UCSD-AML1 (cell line): ENCODE results near the gene SOCS3.
A peak's percentile ranks its signal among the peaks of the same experiment; 100 is the strongest.

Experiments used
- DNase-seq: peaks from one replicate; lab custom pipeline; 2025; ENCODE audit not compliant: unreplicated experiment; lab: John Stamatoyannopoulos, UW

Gene SOCS3

DNA sequence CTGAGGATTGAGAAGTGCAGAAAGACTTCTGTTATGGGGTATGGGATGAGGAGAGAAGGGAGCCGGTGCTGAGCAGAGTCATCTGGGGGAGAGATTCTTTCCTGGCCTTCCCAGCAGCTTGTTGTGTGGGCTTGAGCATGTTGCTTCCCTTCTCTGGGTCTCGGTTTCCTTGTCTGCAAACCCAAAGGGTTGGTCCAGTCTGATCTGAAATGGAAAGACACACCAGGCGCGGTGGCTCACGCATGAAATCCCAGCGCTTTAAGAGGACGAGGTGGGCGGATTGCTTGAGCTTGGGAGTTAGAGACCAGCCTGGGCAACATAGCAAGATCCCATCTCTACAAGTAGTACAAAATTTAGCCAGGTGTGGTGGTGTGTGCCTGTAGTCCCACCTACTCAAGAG is 6.0 kb downstream of the SOCS3 start:
- DNase-seq, result no peak

DNA sequence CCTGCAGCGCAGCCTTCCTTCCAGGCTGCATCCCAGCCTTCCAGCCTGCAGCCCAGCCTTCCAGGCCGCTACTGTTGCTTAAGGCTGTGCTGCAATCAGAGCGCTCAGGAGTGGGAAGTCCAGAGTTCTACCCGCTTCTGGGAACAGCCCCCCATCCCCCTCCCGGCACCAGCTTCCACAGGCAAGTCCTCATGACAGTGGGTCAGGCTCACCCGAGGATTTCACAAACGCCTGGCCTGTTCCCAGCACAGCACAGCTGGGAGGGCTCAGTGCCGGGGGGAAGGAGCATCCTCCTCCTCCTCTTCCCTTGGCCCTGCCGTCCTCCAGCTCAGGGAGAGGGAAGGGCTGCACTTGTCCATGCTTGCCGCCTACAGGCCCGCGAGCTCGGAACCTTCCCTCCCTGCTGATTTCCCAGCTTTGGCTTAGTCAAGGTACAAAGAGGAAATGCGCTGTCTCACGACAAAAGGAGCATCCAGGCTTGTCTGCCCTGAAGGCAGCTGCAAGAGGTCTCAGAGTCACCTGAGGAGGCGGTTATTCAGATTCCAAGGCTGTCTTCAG is 8.3 kb downstream of the SOCS3 start:
- no peak for DNase-seq

DNA sequence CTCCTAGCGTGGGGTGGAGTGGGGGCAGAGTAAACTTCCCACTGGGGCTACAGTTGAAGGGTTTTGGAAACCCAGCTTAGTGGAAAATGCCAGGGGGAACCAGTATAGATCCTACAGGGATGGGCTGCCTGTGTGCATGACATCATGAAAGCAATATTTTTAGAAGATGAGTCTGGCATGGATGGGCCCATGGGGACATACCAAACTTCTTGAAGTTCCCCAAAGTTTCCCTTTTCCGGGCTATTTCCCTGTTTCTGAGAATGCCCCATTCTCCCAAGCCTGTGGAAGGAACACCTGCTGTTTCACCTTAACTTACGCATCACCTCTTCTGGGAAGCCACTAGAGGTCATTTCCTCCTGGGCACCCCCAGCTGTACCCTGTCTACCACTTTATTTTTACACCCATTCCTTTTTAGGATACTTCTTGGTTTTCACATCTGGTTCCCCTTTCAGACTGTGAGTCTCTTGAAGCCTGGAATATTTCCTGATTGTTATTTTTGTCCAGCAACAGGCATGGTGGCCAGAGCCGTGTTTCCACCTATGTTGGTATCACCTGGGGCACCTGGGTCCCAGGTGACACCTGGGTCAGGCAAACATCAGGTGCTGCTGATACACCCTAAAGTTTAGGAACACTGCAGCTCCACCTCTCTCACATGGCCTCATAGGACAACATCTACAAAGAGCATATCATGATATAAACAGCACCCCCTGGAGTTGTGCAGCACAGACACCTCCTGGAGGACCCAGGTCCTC is 9.8 kb downstream of the SOCS3 start:
- DNase-seq, result no peak

DNA sequence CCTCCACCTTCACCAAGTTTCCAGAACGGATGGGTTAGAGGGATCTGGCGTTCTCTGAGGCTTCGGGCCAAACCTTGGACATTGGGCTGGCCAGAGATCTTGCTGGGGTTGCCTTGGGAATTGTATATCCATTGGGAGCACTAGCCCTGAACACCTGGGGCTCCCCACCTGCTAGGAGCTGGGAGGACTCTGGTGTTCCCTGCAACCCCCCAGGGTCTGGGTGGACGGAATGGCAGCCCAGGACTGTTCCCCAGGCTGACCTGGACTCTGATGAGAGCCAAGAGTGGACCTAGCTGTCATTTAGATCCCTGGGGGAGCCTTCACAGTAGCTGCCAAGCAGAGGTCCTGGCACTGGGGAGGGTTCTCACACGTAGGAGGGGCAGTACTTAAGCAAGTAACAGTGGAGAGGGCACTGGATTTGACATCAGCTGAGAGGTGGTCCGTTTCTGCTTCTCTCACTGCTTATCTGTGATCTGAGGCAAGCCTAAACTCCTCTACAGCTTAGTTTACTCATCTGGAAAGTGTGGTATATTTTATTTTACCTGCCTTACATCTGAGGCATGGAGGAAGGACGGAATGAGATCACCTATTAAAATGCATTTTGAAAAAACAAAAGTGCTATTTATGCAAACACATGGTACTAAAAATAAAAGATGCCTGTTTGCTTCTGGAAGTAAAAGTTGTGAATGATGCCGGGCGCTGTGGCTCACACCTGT is 11.7 kb downstream of the SOCS3 start:
- DNase-seq, result no peak

DNA sequence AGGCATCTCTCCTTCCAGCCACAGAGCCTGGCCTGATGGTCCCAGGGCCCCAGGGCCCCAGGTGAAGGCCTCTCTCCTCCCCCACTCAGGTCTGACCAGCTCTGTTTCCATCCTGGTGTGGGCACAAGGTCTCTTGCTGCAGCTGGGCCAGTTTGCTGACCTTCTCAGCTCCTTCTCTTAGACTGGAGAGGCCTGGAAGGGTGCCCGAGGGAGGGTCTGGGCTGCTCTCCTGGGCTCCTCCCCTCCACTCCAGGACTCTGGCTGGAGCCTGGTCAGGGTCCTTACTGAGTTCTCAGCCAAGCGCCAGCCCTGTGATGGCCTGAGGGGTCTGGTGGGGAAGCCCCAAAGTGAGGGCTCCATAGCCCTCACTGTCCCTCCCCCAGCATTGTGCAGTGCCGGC is 12.4 kb downstream of the SOCS3 start:
- DNase-seq, result no peak

DNA sequence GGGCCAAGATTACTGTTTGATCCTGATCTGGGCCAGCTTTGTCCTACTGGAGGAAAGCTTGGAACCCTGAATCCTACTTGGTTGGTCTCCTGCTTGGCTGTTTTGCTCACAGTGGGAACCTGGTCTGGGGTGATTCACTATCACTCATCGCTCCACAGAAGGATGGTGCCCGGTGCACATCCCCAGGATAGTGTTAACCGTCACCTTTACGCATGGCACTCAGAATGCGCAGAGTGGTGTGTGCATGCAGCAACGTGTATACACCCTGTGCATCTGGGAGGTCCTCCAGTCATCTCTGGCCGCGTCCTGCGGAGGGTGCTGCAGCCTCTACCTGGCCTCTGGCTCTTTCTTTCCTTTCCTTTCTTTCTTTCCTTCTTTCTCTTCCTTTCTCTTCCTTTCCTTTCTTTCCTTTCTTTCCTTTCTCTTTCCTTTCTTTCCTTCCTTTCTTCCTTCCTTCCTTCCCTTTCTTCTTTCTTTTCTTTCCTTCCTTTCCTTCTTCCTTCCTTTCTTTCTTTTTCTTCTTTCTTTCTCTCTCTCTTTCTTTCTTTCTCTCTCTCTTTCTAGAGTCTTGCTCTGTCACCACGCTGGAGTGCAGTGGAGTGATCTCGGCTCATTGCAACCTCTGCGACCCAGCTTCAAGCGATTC is 13.1 kb downstream of the SOCS3 start:
- DNase-seq, result no peak

GRCh38 chr17:78345791-78346494 is 13.9 kb downstream of the SOCS3 start:
- DNase-seq, result no peak

GRCh38 chr17:78345172-78345571 is 14.7 kb downstream of the SOCS3 start:
- DNase-seq, result no peak

DNA sequence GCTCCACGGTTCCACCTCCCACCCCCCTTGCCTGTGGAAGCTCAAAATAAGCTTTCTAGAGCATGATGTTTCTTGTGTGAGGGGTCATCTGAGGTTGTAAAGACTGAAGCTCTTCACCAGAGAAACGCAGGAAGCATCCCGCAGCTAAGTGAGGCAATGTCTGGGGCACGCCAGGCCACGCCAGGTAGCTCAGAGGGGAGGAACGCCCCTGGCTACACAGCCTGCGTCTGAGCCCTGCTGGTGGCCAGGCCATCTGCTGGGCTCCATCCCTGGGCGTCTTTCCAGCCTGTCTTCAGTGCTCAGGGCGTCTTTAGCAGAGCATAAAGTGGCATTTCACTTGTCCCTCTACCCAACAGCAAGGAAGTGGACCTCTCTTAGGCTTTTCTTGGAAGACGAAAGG is 15.2 kb downstream of the SOCS3 start:
- no peak for DNase-seq

DNA sequence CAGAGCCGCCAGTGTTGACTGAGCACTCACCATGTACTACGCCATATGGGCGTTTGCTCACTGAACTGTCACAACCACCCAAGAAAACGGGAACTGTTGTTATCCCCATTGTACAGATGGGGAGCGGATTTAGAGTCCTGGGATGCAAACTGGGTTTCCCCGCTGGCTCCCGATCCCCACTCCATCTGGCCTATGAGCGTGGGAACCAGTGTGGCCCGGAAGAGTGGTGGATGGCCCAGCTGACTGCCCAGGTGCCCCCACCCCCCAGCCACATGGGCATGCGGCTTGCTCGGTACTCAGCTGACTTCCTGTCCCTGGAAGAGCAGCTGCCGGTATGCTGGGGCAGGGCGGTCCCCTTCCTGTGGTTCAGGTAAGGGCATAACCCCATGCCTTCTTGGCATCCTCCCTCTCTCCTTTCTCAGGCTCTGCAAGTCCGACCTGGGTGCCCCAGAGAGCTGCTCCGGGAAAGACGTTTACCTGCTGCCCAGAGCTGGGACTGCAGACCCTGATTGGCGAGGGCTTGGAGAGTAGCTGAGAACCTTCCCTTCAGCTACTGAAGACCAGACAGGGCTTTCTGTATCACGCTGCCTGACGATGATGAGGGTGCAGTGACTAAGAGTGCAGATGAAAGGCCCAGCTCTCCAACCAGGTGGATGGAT is 16.2 kb downstream of the SOCS3 start:
- DNase-seq, result peak; percentile 50

GRCh38 chr17:78343187-78343542 is 16.7 kb downstream of the SOCS3 start:
- peak; percentile 49 for DNase-seq

- no peak for DNase-seq
Measured at GRCh38 chr17:78342449-78343186, 17.3 kb downstream of the SOCS3 start.

DNA sequence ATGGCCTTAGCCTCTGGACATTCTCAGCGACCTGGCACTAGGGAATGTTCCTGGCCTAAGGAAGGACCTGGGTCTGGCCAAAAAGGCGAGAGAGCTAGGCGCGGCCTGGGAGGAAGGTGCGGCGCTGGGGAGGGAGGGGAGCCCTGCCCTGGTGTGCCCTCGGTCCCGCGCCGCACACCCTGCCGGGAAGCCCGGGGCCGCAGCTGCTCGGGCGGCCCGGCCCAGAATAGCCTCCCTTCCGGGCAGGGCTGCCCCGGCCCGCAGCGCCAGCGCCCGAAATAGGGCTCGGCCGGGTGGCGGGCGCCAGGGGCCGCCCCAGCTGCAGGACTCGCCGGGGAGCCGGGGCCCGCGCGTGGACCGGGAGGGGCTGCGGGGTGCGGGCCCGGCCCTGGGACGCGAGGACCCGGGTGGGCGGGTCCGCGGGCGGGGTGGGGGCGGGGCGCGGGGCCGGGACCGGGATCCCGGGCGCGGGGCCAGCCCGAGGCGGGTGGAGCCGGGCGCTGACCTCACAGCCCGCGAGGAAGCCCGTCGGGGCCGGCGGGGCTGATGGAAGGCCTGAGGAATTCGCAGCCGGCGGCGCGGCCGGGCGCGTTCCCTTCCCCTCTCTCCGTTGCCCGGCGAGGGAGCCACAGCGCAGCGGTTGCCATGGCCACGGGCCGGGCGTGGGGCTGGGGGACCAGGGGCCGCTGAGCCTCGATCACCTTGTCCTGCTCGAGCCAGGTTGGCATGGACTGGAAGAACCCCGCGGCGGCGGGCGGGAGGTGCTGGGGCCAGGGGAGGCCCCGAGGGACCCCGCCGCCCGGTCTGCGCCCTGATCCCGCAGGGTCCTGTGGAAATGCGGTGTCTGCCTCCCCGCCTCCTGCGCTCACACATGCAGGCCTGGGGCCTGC is 18.1 kb downstream of the SOCS3 start:
- no peak for DNase-seq

GRCh38 chr17:78340183-78340955 is 19.5 kb downstream of the SOCS3 start:
- DNase-seq, result no peak

DNA sequence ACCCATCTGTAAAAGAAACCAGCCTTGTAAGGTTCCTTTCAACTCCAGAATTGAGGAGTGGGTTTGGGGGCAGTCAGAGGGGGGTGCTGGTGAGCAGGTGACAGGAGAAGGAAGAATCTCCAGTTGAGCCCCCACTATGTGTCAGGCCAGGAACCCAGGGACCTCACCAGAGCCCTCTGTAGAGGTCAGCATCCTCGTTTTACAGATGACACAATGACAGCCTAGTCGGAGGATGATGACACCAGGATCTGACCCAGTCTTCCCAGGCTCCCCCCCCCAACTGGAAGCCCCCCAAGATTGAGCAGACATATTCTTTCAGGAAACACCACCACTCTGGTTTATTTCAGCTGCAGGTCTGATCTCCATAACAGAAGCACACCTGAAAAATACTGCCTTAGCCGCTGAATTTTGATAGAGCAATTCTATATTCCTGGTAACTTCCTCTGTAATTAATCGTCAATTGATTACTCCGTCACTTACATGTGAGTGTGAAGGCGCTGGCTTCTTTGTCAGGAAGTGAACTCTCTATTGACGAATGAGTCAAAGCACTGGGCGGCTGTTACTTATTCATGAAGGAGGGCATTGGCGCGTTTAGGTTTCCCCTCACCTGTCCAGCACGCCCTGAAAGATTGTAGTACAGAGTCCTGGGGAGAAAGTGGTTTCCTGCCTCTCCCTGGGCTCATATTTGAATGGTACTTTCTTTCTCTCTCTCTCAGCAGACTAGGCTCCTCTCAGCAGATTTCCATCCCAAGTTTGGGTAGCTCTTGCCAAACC is 21.2 kb downstream of the SOCS3 start:
- no peak for DNase-seq

DNA sequence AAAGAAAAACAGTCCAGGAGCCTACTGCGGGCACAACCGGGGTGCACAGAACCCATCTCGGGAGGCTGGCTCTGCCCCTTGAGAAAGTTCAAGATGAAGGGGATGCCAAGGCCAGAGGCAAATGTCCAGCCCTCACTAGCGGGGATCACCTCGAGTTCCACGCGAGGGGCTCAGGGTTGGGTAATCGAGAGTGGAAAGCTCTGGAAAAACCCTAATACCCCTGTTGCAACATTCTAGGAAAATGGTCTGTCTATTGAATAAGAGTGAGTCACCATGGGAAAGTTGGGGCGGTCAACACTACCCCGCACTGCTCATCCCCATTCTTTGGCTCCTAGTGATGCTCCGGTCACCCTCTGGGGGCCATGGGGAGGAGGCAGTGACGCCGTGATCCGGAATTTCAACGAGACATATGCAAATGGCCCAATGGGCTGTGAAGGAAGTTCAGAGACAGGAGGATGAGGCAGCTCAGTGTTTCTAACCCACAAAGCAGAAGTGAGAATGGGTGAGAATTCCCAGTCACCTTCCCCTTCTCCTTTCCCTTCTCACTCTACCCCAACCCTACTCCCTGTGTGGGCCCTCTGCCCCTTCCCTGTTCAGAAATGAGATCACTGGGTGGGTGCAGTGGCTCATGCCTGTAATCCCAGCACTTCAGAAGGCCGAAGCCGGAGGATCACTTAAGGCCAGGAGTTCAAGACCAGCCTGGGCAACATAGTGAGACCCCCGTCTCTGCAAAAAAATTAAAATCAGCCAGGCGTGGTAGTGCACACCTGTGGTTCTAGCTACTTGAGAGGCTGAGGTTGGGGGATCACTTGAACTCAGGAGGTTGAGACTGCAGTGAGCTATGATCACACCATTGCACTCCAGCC is 22.4 kb downstream of the SOCS3 start:
- peak; percentile 36 for DNase-seq

DNA sequence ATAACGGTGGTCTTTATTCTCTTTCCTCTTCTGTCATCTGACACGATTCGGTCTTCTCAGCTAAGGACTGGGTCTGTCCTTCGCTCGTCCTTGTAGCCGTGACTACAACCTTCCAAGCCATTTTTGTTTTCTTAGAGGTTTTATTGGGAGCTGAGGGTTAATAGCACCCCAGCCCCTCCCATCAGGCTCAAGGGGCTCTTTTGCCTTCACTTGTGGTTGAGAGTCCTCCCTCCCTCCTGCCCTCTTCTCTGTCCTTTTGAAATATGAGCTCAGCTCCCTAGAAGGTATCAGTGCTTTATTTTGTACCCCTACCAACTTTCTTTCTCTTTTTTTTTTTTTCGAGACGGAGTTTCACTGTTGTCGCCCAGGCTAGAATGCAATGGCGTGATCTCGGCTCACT is 24.7 kb downstream of the SOCS3 start:
- DNase-seq, result no peak
